Astrocyte (in vitro differentiated cells and primary cell): ENCODE data around the gene DHX38. TPM values are rescaled to one million over a fixed set of nuclear protein-coding genes. Genes with fewer than 3 reads are reported as not detected.

Source experiments
- DNase-seq: peaks from one replicate; pipeline ENCODE4 v3.0.0-alpha.2; 2010; ENCODE audit warnings: low read depth
- FAIRE-seq: peaks from 2 replicates; lab custom pipeline; 2011; peaks lifted over from hg19 to GRCh38; lab: Jason Lieb, UNC
- H2AFZ ChIP-seq: 2 replicates; pipeline ENCODE4 v1.6.0; 2012; ENCODE audit warnings: low read depth, low read length, inconsistent platforms
- H3K27ac ChIP-seq: 2 replicates; pipeline ENCODE4 v1.5.1; 2011; ENCODE audit warnings: low read depth, low read length, inconsistent platforms
- H3K27me3 ChIP-seq: 2 replicates; pipeline ENCODE4 v1.6.0; 2011; ENCODE audit warnings: low read length, inconsistent platforms; ENCODE audit not compliant: insufficient read depth
- H3K36me3 ChIP-seq: 2 replicates; pipeline ENCODE4 v1.5.1; 2011; ENCODE audit warnings: low read length, inconsistent platforms; ENCODE audit not compliant: insufficient read depth
- H3K4me1 ChIP-seq: 2 replicates; pipeline ENCODE4 v1.5.1; 2011; ENCODE audit warnings: low read length, inconsistent platforms; ENCODE audit not compliant: insufficient read depth
- H3K4me2 ChIP-seq: 2 replicates; pipeline ENCODE4 v1.6.0; 2012; ENCODE audit warnings: low read length, inconsistent platforms
- H3K4me3 ChIP-seq: 2 replicates; pipeline ENCODE4 v1.5.1; 2011; ENCODE audit warnings: low read depth, mild to moderate bottlenecking, low read length, inconsistent platforms; ENCODE audit not compliant: insufficient read depth
- H3K79me2 ChIP-seq: 2 replicates; pipeline ENCODE4 v1.6.0; 2012; ENCODE audit warnings: mild to moderate bottlenecking, low read length, inconsistent platforms; ENCODE audit not compliant: insufficient read depth
- H3K9ac ChIP-seq: 2 replicates; pipeline ENCODE4 v1.6.0; 2012; ENCODE audit warnings: mild to moderate bottlenecking, low read length, inconsistent platforms
- H3K9me3 ChIP-seq: 2 replicates; pipeline ENCODE4 v1.5.1; 2012; ENCODE audit warnings: low read depth, mild to moderate bottlenecking, low read length, inconsistent platforms; ENCODE audit not compliant: insufficient read depth
- H4K20me1 ChIP-seq: 2 replicates; pipeline ENCODE4 v1.6.0; 2012; ENCODE audit warnings: low read length, inconsistent platforms; ENCODE audit not compliant: insufficient read depth
- H3K27ac Mint-ChIP-seq: one replicate; pipeline ENCODE4 v1.8.0; 2021; ENCODE audit warnings: mild to moderate bottlenecking, mixed read lengths; ENCODE audit not compliant: unreplicated experiment
- H3K27me3 Mint-ChIP-seq: one replicate; pipeline ENCODE4 v1.8.0; 2021; ENCODE audit warnings: low read depth, mixed read lengths; ENCODE audit not compliant: unreplicated experiment
- H3K36me3 Mint-ChIP-seq: one replicate; pipeline ENCODE4 v1.8.0; 2021; ENCODE audit warnings: low read depth, mixed read lengths; ENCODE audit not compliant: unreplicated experiment
- H3K4me1 Mint-ChIP-seq: one replicate; pipeline ENCODE4 v1.8.0; 2021; ENCODE audit warnings: low read depth, mixed read lengths; ENCODE audit not compliant: unreplicated experiment
- H3K4me3 Mint-ChIP-seq: one replicate; pipeline ENCODE4 v1.8.0; 2021; ENCODE audit warnings: mild to moderate bottlenecking, moderate library complexity, mixed read lengths; ENCODE audit not compliant: unreplicated experiment
- H3K9me3 Mint-ChIP-seq: one replicate; pipeline ENCODE4 v1.8.0; 2021; ENCODE audit warnings: mild to moderate bottlenecking, mixed read lengths; ENCODE audit not compliant: unreplicated experiment
- CTCF ChIP-seq: IDR thresholded peaks from 2 replicates; pipeline ENCODE4 v1.5.1; 2011; ENCODE audit warnings: low read depth, mild to moderate bottlenecking, inconsistent platforms, low read length, moderate library complexity; ENCODE audit not compliant: insufficient read depth
- EZH2 ChIP-seq: IDR thresholded peaks from 2 replicates; pipeline ENCODE4 v1.6.1; 2012; ENCODE audit warnings: mild to moderate bottlenecking, low read length, inconsistent platforms; ENCODE audit not compliant: insufficient read depth
- total RNA-seq: library from RNA; stranded (reverse); gene quantifications from 2 replicates; pipeline ENCODE4 v1.2.1, GENCODE V29; 2021

DHX38 gene
- total RNA-seq, 1 donor from 2014 or later: 49.0 TPM

DNA sequence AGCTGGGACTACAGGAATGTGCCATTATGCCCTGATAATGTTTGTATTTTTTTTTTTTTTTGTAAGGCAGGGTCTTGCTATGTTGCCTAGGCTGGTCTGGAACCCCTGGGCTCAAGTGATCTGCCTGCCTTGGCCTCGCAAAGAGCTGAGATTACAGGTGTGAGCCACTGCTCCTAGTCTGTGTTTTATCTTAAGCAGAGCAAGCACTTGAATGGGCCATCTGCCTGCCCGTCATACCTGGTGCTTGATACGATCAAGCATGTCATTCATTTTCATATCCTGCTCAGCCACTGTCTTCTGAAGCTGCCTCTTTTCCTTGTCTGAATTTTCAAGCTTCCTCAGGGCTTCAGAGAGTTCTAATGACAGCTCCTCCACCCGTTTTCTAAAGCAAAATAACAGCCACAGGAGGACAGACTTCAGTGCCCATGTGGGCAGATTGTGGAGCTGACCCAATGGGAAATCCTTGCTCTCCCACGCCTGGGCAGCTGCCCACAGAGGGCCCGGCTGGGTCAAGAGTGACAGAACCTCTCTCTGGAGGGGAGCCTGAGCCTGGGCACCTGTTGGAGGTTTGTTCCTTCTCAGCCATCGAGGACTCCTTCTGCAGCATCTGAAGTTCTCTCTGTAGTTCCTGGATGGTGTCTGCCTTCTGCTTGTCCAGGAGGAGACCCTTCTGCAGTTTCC, 36.5 kb downstream of the DHX38 start:
- H3K27me3 Mint-ChIP-seq: peaks cover 23% of the 10 kb centered on the region

DNA sequence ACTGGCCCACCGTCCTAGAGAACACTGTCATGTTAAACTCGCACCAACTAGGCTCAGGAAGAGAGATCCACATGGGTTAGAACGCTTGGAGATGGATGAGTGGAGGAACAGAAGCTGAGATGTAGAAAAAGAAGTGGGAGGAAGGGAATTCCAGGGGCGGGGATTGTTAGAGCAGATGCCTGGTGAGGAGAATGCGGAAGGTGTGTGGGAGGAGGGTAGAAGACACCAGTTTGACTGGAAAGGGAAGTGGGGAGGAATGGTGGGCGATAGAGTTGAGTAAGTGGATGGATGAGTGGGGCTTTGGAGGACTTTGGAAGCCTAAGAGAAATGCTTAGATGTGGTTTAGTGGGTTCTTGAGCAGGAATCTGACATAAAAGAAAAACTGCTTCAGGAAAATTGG, 37.4 kb downstream of the DHX38 start:
- FAIRE-seq: no peak
- Mint-ChIP-seq H3K36me3 (peaks cover 5% of the 10 kb centered on the region), H3K27me3 (peaks cover 23% of the 10 kb centered on the region), H3K9me3 (peaks cover 4% of the 10 kb centered on the region), H3K27ac (no peak overlapping the region), H3K4me1 (peaks cover 11% of the 10 kb centered on the region), H3K4me3 (no peak overlapping the region)
- no peaks in the 10 kb centered on the region for H3K36me3 ChIP-seq
- no peak overlapping the region for H3K4me2 ChIP-seq
- H3K27ac ChIP-seq: no peak overlapping the region
- peak; percentile 70 for DNase-seq
- H3K79me2 ChIP-seq: no peaks in the 10 kb centered on the region
- H2AFZ ChIP-seq: no peak overlapping the region
- TF ChIP-seq CTCF (no peak), EZH2 (no peak)
- H3K4me1 ChIP-seq: no peaks in the 10 kb centered on the region
- H4K20me1 ChIP-seq: no peaks in the 10 kb centered on the region
- H3K9me3 ChIP-seq: no peaks in the 10 kb centered on the region
- no peaks in the 10 kb centered on the region for H3K27me3 ChIP-seq
- H3K4me3 ChIP-seq: no peak overlapping the region
- H3K9ac ChIP-seq: no peak overlapping the region

More for the DNA sequence above, 36.5 kb downstream of the DHX38 start:
- Histone ChIP-seq H3K27ac (no peak overlapping the region), H3K36me3 (no peaks in the 10 kb centered on the region), H3K4me2 (no peak overlapping the region), H3K9ac (no peak overlapping the region), H2AFZ (no peak overlapping the region), H3K79me2 (no peaks in the 10 kb centered on the region), H3K4me3 (no peak overlapping the region), H4K20me1 (no peaks in the 10 kb centered on the region), H3K27me3 (no peaks in the 10 kb centered on the region), H3K4me1 (no peaks in the 10 kb centered on the region), H3K9me3 (no peaks in the 10 kb centered on the region)
- FAIRE-seq: no peak
- TF ChIP-seq EZH2 (no peak), CTCF (no peak)
- Mint-ChIP-seq H3K4me1 (peaks cover 11% of the 10 kb centered on the region), H3K4me3 (no peak overlapping the region), H3K9me3 (peaks cover 4% of the 10 kb centered on the region), H3K36me3 (peaks cover 5% of the 10 kb centered on the region), H3K27ac (no peak overlapping the region)
- no peak for DNase-seq

- no peaks in the 10 kb centered on the region for H3K79me2 ChIP-seq
- H3K27ac ChIP-seq: no peak overlapping the region
- Mint-ChIP-seq H3K4me1 (peaks cover 11% of the 10 kb centered on the region), H3K36me3 (peaks cover 5% of the 10 kb centered on the region), H3K4me3 (no peak overlapping the region), H3K27ac (no peak overlapping the region), H3K9me3 (peaks cover 4% of the 10 kb centered on the region), H3K27me3 (peaks cover 23% of the 10 kb centered on the region)
- no peaks in the 10 kb centered on the region for H3K36me3 ChIP-seq
- H4K20me1 ChIP-seq: no peaks in the 10 kb centered on the region
- no peaks in the 10 kb centered on the region for H3K27me3 ChIP-seq
- no peak for FAIRE-seq
- no peak overlapping the region for H3K4me2 ChIP-seq
- no peaks in the 10 kb centered on the region for H3K9me3 ChIP-seq
- no peak overlapping the region for H2AFZ ChIP-seq
- TF ChIP-seq CTCF (no peak), EZH2 (no peak)
- no peak overlapping the region for H3K4me3 ChIP-seq
- H3K4me1 ChIP-seq: no peaks in the 10 kb centered on the region
- no peak overlapping the region for H3K9ac ChIP-seq
- no peak for DNase-seq
These were observed 39.1 kb downstream of the DHX38 start for GRCh38 chr16:72132726-72133125.
